Right atrium auricular region (tissue), 2 donors: ENCODE results near the gene L3MBTL4. TPM values are rescaled to one million over a fixed set of nuclear protein-coding genes. Genes with fewer than 3 reads are reported as not detected.

ENCODE experiments used
- DNase-seq: peaks from one replicate; pipeline ENCODE4 v3.0.0-alpha.2; 2019; ENCODE audit warnings: low spot score
- H3K27ac ChIP-seq, 2 donors: fragments of 200-600 bp; sonication (generic); 1 replicate in 1 of 2; 2 replicates in 1 of 2; pipeline ENCODE4 v1.5.1; 2016 to 2019
- H3K27me3 ChIP-seq, 2 donors: fragments of 200-600 bp; sonication (generic); one replicate each; pipeline versions ENCODE4 v1.5.1 to v1.6.0; 2017 to 2019
- H3K36me3 ChIP-seq: fragments of 200-600 bp; sonication (generic); one replicate; pipeline ENCODE4 v1.5.1; 2016
- H3K4me1 ChIP-seq, 2 donors: fragments of 200-600 bp; sonication (generic); one replicate each; pipeline versions ENCODE4 v1.5.1 to v1.6.0; 2017 to 2019
- H3K4me3 ChIP-seq, 2 donors: fragments of 200-600 bp; sonication (generic); 1 replicate in 1 of 2; 2 replicates in 1 of 2; pipeline ENCODE4 v1.5.1; 2017 to 2019; ENCODE audit warnings: mild to moderate bottlenecking in 1 of 2, moderate library complexity in 1 of 2
- H3K9me3 ChIP-seq, 2 donors: fragments of 200-600 bp; sonication (generic); one replicate each; pipeline ENCODE4 v1.5.1; 2019
- CTCF ChIP-seq, 2 donors: fragments of 200-600 bp; sonication (generic); IDR thresholded peaks; one replicate each; pipeline ENCODE4 v1.5.1; 2019; ENCODE audit warnings: antibody characterized with exemption in 2 of 2
- total RNA-seq, 2 donors: library from RNA; depleted of rRNA; stranded (reverse); fragments of >200 nt; gene quantifications; one replicate each; pipeline ENCODE4 v1.1.0, GENCODE V29; 2016

L3MBTL4 gene
- total RNA-seq, 2 donors from 2014 or later, result 6.6 to 10.5 TPM

DNA sequence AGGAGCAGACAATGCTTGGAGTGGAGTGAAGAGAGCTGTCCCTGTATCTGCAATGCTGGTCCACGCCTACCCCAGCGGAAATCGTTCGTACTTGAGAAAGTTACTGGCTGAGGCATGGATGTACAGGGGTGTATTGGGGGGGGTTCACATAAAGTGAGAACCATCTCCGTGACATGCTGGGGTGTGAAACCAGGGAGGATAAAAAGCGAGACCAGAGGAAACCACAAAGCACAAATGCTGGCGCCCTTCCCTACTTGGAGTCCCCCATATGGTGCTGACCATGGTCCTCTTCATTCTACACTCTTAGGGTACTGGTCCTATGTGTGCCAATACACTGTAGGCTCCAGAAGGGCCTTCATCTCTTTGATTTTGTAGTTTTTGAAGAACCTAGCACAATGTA is 244.1 kb downstream of the L3MBTL4 start:
- no peak for DNase-seq
- no peak overlapping the region for H3K27ac ChIP-seq
- no peaks in the 10 kb centered on the region for H3K36me3 ChIP-seq
- no peaks in the 10 kb centered on the region for H3K9me3 ChIP-seq
- no peaks in the 10 kb centered on the region for H3K27me3 ChIP-seq
- no peak overlapping the region for H3K4me3 ChIP-seq
- no peak for TF ChIP-seq CTCF (IDR thresholded peaks at IDR 0.05)
- no peaks in the 10 kb centered on the region for H3K4me1 ChIP-seq

DNA sequence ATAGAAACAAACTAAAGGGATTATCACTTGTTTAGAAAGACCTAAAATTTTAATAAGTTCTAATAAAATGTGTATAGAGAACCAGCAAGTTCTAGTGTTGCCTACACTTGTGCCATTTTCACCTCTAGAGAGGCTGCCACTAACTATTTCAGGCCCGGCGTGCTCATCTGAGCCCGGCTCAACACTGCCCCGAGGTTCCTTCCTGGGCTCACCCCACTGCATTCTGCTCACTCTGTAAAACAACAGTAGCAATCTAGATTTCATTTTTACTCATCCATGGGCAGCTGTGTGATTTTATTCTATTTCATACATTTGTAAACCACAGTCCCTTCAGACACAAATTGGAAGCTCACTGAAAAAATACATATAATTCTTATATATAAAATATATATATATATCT is 253.2 kb downstream of the L3MBTL4 start:
- no peak overlapping the region for H3K4me3 ChIP-seq
- no peaks in the 10 kb centered on the region for H3K27me3 ChIP-seq
- no peaks in the 10 kb centered on the region for H3K4me1 ChIP-seq
- H3K36me3 ChIP-seq, result no peaks in the 10 kb centered on the region
- DNase-seq, result no peak
- H3K27ac ChIP-seq, result no peak overlapping the region
- TF ChIP-seq CTCF (IDR thresholded peaks at IDR 0.05), result no peak
- H3K9me3 ChIP-seq, result peaks cover 0 to 10% of the 10 kb centered on the region in 2 donors

GRCh38 chr18:6159426-6159825 is 255.3 kb downstream of the L3MBTL4 start:
- Histone ChIP-seq H3K4me3 (no peak overlapping the region), H3K36me3 (no peaks in the 10 kb centered on the region), H3K9me3 (peaks cover 0 to 10% of the 10 kb centered on the region in 2 donors), H3K4me1 (no peaks in the 10 kb centered on the region), H3K27me3 (no peaks in the 10 kb centered on the region), H3K27ac (no peak overlapping the region)
- TF ChIP-seq CTCF (IDR thresholded peaks at IDR 0.05), result no peak
- no peak for DNase-seq

DNA sequence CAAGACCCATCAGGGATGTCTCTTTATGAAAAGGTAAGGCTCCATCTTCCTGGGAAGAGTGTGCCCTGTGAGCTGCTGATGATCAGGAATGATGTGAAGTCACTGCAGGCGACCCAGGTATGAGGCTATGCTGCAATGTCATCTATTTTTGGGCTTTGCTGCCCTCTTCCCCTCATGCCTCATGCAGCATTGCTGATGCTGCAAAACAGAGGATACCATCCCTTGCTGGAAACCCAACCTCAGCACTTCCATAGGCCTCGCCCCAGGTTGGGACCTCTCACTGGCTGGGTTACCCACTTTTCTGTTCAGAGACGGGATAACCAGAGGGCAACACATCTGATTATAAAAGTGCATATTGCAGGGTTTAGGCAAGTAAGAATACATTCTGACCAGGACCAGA is 255.8 kb downstream of the L3MBTL4 start:
- DNase-seq, result no peak
- TF ChIP-seq CTCF (IDR thresholded peaks at IDR 0.05), result no peak
- no peak overlapping the region for H3K4me3 ChIP-seq
- H3K9me3 ChIP-seq, result peaks cover 0 to 5% of the 10 kb centered on the region in 2 donors
- no peaks in the 10 kb centered on the region for H3K4me1 ChIP-seq
- no peaks in the 10 kb centered on the region for H3K36me3 ChIP-seq
- no peaks in the 10 kb centered on the region for H3K27me3 ChIP-seq
- no peak overlapping the region for H3K27ac ChIP-seq

GRCh38 chr18:6156446-6156845 is 258.3 kb downstream of the L3MBTL4 start:
- no peak for DNase-seq
- no peak overlapping the region for H3K4me3 ChIP-seq
- H3K4me1 ChIP-seq, result no peaks in the 10 kb centered on the region
- no peak overlapping the region for H3K27ac ChIP-seq
- TF ChIP-seq CTCF (IDR thresholded peaks at IDR 0.05), result no peak
- H3K36me3 ChIP-seq, result no peaks in the 10 kb centered on the region
- H3K27me3 ChIP-seq, result no peaks in the 10 kb centered on the region
- no peaks in the 10 kb centered on the region for H3K9me3 ChIP-seq

DNA sequence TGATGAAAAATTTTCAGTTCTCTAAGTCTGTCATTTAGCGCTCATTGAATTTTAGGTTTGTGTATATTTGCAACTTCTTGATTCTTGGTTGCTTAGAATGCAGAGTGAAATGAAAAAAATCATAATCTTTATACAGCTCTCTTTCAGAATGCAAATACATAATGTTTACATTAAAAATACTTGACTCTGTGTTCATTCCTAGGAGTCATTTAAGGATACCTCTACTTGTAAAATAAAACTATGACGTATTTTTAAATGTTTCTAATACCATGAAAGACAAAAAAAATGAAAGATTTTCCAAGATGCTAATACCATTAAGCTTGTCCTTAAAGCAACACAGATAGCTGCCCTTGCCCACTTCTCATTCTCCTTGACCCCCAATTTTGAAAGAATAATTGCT is 259.0 kb downstream of the L3MBTL4 start:
- Histone ChIP-seq H3K27ac (no peak overlapping the region), H3K4me3 (no peak overlapping the region), H3K9me3 (no peaks in the 10 kb centered on the region), H3K27me3 (no peaks in the 10 kb centered on the region), H3K36me3 (no peaks in the 10 kb centered on the region), H3K4me1 (no peaks in the 10 kb centered on the region)
- no peak for DNase-seq
- no peak for TF ChIP-seq CTCF (IDR thresholded peaks at IDR 0.05)
